Osteocyte (in vitro differentiated cells): ENCODE results near the gene FAM47B. TPM values are rescaled to one million over a fixed set of nuclear protein-coding genes. Genes with fewer than 3 reads are reported as not detected.

Source experiments
- DNase-seq: peaks from one replicate; pipeline ENCODE4 v3.0.0; 2021; ENCODE audit warnings: mixed read lengths; ENCODE audit not compliant: unreplicated experiment; ENCODE audit errors: extremely low spot score
- H3K27ac Mint-ChIP-seq: one replicate; pipeline ENCODE4 v1.8.0; 2021; ENCODE audit warnings: mild to moderate bottlenecking, mixed read lengths; ENCODE audit not compliant: unreplicated experiment
- H3K27me3 Mint-ChIP-seq: one replicate; pipeline ENCODE4 v1.8.0; 2021; ENCODE audit warnings: mixed read lengths; ENCODE audit not compliant: unreplicated experiment
- H3K36me3 Mint-ChIP-seq: one replicate; pipeline ENCODE4 v1.8.0; 2021; ENCODE audit warnings: mixed read lengths; ENCODE audit not compliant: unreplicated experiment
- H3K4me1 Mint-ChIP-seq: one replicate; pipeline ENCODE4 v1.8.0; 2021; ENCODE audit warnings: mixed read lengths; ENCODE audit not compliant: unreplicated experiment
- H3K4me3 Mint-ChIP-seq: one replicate; pipeline ENCODE4 v1.8.0; 2021; ENCODE audit warnings: mild to moderate bottlenecking, moderate library complexity, mixed read lengths; ENCODE audit not compliant: unreplicated experiment
- H3K9me3 Mint-ChIP-seq: one replicate; pipeline ENCODE4 v1.8.0; 2021; ENCODE audit warnings: mixed read lengths; ENCODE audit not compliant: unreplicated experiment
- long read RNA-seq: library from polyadenylated mRNA; unstranded; transcript quantifications from one replicate; pipeline ENCODE4 v2.0.0, GENCODE V29; 2021
- total RNA-seq: library from RNA; stranded (reverse); gene quantifications from 2 replicates; pipeline ENCODE4 v1.2.1, GENCODE V29; 2021
- TF ChIP-seq, protein P1 (sequence below): fragments of 200-600 bp; sonication (generic); IDR thresholded peaks from 2 replicates; pipeline ENCODE4 v1.5.0; 2021; ENCODE audit warnings: antibody characterized with exemption, mild to moderate bottlenecking, moderate library complexity

FAM47B gene
- not detected in 2 replicates for total RNA-seq
- long read RNA-seq, result 0 reads

DNA sequence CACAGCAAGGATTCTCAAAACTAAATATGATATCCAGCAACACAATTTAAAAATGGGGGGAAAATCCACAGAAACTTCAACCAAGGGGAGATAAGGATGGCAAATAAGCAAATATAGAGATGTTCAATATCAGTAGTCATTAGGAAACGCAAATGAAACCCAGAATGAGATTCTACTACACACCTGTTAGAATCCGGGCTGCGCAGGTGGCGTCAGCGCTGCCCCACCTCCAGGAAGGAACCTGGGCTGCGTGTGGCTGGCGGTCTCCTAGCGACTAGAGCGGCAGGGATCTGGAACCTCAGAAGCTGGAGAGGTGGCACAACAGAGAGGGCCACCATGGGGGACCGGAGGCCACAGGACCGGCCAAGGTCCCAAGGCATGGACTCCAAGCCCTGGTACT lies at the start of gene FAM47B:
Gene FAM47B, plus strand, starts transcription at position 301 of the 400 bp plus-strand sequence. Its CDS starts 36 bp downstream, at position 337.
- no peak for DNase-seq
- no peaks in the 10 kb centered on the region for H3K9me3 Mint-ChIP-seq
- H3K36me3 Mint-ChIP-seq, result no peaks in the 10 kb centered on the region
- H3K27me3 Mint-ChIP-seq, result peaks cover 3% of the 10 kb centered on the region
- TF ChIP-seq, protein P1, sequence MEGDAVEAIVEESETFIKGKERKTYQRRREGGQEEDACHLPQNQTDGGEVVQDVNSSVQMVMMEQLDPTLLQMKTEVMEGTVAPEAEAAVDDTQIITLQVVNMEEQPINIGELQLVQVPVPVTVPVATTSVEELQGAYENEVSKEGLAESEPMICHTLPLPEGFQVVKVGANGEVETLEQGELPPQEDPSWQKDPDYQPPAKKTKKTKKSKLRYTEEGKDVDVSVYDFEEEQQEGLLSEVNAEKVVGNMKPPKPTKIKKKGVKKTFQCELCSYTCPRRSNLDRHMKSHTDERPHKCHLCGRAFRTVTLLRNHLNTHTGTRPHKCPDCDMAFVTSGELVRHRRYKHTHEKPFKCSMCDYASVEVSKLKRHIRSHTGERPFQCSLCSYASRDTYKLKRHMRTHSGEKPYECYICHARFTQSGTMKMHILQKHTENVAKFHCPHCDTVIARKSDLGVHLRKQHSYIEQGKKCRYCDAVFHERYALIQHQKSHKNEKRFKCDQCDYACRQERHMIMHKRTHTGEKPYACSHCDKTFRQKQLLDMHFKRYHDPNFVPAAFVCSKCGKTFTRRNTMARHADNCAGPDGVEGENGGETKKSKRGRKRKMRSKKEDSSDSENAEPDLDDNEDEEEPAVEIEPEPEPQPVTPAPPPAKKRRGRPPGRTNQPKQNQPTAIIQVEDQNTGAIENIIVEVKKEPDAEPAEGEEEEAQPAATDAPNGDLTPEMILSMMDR, result no peak
- no peak within 1 kb of the TSS for H3K27ac Mint-ChIP-seq
- no peak within 1 kb of the TSS for H3K4me3 Mint-ChIP-seq
- H3K4me1 Mint-ChIP-seq, result no peaks in the 10 kb centered on the region

DNA sequence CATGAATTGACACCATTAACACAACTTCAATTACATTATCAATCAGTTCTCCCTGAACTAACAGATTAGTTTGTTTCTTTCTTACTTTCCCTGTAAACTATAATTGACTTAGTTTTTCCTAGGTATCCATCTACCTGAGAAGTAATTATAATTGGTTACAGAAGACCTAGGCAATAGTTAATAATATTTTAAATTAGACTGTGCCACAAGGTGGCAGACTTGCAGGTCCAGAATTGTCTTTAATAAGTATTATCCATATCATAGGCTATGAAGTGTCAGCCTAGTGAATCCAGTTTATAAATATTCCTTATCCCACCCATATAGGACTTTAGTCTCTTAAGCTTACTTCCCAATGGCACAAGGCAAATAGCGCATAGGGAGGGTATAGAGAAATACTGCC lies 48.9 kb upstream of the FAM47B start:
- Mint-ChIP-seq H3K27ac (no peak overlapping the region), H3K4me1 (peaks cover 2% of the 10 kb centered on the region), H3K27me3 (no peaks in the 10 kb centered on the region), H3K36me3 (no peaks in the 10 kb centered on the region), H3K4me3 (no peak overlapping the region), H3K9me3 (peaks cover 9% of the 10 kb centered on the region)
- no peak for DNase-seq
- TF ChIP-seq, protein P1, result peak; percentile 64

DNA sequence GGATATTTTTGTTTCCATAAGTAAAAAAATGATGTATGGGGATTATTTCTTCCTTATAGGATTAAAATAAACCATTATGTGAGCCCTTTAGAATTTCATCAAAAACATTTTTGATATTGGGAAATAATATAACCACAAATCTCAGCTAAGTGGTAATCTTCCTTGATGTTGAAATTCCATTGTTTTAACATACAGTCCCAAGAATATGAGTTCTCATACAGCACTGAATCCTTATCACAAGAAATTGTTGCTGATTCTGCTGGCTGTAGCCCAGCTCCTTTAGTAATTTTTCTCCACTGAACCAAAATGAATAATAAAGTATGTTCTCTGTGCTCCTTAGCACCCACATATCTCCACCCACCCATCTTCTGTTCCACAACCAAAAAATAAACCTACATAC lies 41.9 kb upstream of the FAM47B start:
- TF ChIP-seq, protein P1, result no peak
- peaks cover 31% of the 10 kb centered on the region for H3K4me1 Mint-ChIP-seq
- H3K36me3 Mint-ChIP-seq, result no peaks in the 10 kb centered on the region
- H3K27me3 Mint-ChIP-seq, result no peaks in the 10 kb centered on the region
- DNase-seq, result no peak
- H3K4me3 Mint-ChIP-seq, result no peak overlapping the region
- H3K9me3 Mint-ChIP-seq, result peaks cover 10% of the 10 kb centered on the region
- H3K27ac Mint-ChIP-seq, result no peak overlapping the region

DNA sequence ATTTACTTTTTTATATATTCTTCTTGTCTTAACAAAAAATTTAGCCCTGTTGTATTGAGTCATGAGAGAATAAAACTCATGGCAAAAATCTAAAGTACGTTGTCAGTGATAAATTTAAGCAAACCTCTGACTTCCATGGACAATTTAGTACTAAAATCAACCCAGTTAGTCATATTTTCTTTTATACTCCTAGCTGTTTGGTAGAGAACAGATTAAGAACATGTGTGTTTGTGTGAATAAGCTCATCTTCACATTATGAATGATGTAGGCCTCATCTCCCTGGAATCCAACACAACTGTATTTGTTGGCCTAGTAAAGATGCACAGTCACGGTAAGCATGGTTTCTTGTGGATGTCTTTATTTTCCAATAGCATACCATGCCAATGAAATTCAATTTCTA lies 40.8 kb upstream of the FAM47B start:
- no peak overlapping the region for H3K4me3 Mint-ChIP-seq
- TF ChIP-seq, protein P1, result no peak
- H3K9me3 Mint-ChIP-seq, result peaks cover 10% of the 10 kb centered on the region
- DNase-seq, result no peak
- H3K27ac Mint-ChIP-seq, result peak overlapping the region; percentile 75
- H3K36me3 Mint-ChIP-seq, result no peaks in the 10 kb centered on the region
- no peaks in the 10 kb centered on the region for H3K27me3 Mint-ChIP-seq
- H3K4me1 Mint-ChIP-seq, result peaks cover 31% of the 10 kb centered on the region

DNA sequence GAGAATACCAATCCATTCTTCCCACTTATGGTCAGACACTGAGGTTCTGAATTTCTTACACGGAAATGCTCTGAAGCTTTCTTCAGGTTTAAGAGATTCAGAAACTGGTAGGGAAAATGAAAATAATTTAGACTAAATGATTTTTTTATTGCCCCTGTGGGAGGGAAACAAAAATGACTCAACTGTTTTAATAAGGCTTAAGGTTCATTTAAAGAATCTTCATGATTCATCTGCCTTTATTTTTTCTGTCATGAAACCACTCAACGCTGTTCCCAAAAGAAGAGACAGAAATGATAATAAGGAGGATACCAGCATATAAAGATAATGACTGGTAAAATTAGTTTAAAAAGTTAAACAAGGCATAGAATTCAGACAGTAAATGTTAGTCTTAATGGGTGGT lies 39.3 kb upstream of the FAM47B start:
- Mint-ChIP-seq H3K27me3 (no peaks in the 10 kb centered on the region), H3K4me1 (peaks cover 31% of the 10 kb centered on the region), H3K4me3 (peak overlapping the region; percentile 31), H3K9me3 (peaks cover 10% of the 10 kb centered on the region), H3K27ac (peak overlapping the region; percentile 75), H3K36me3 (no peaks in the 10 kb centered on the region)
- DNase-seq, result no peak
- TF ChIP-seq, protein P1, result no peak
